PFSK-1 (cell line): ENCODE results near the gene SFPQ.
A peak's percentile ranks its signal among the peaks of the same experiment; 100 is the strongest.

ENCODE experiments used
- FOXP2 ChIP-seq: optimal IDR thresholded peaks from 2 replicates; pipeline ENCODE3; 2011; ENCODE audit warnings: borderline replicate concordance, control low read depth, inconsistent platforms; ENCODE audit not compliant: insufficient read depth; ENCODE audit errors: extremely low read length, extremely low read depth
- POLR2AphosphoS5 ChIP-seq: IDR thresholded peaks from 2 replicates; pipeline ENCODE4 v1.6.1; 2012; ENCODE audit warnings: low read depth, mild to moderate bottlenecking, control low read depth, low read length, moderate library complexity
- REST ChIP-seq, 2 experiments: IDR thresholded peaks; 2 replicates each; pipeline versions ENCODE4 v1.6.1 to v1.8.0; 2011 to 2012; ENCODE audit warnings: low read depth in 2 of 2, low read length in 2 of 2, control low read depth in 1 of 2, inconsistent platforms in 1 of 2, mild to moderate bottlenecking in 1 of 2, moderate library complexity in 1 of 2; ENCODE audit not compliant: insufficient read depth in 1 of 2
- SIN3A ChIP-seq: IDR thresholded peaks from 2 replicates; pipeline ENCODE4 v1.6.1; 2012; ENCODE audit warnings: mild to moderate bottlenecking, low read length, moderate library complexity, borderline replicate concordance; ENCODE audit not compliant: insufficient read depth
- TAF1 ChIP-seq: IDR thresholded peaks from 2 replicates; pipeline ENCODE4 v1.6.1; 2012; ENCODE audit warnings: low read length, control low read depth, borderline replicate concordance; ENCODE audit not compliant: insufficient read depth

The SFPQ gene

DNA sequence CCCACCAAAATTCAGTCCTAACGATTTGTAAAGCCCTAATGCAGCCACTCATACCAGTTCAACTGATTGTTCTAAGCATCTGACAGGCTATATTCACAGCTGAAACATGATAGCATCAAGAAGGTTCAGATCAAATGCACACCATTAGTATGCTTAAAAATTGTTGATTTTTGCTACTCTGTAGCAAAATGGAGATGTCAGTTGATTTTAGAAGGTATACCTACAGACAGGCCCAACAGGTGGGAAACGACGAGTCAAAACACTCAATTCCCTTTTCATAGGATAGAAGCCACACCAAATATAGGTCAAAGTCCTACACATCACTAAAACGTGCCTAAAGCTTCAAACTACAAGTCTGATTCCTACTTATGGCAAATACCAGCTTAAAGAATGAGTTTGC lies 6.7 kb downstream of the SFPQ start:
- TF ChIP-seq TAF1 (no peak), SIN3A (no peak), POLR2AphosphoS5 (no peak), FOXP2 (no peak), REST (IDR thresholded peaks at IDR 0.05; ENCODE audit: insufficient read depth in 1 of 2, low read depth in 2 of 2, low read length in 2 of 2) (no peak)

DNA sequence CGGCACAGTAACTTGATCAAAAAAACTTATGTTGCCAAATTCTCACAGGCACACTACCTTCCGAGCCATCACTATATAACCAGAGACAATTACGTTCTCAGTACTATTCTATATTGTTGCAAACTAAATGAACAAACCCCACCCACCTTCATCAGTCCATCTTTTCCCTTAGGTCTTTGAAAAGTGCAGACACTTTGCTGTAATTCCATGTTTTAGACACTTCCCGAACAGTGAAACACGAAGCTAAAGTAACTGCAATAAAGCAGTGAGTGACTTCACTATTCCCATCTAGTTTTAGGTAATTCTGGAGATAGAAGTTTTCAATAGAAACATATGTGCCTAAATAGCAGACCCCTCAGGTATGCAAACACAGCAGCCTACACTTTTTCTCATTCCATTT lies 7.7 kb downstream of the SFPQ start:
- no peak for TF ChIP-seq FOXP2
- no peak for TF ChIP-seq SIN3A
- TF ChIP-seq TAF1, result no peak
- TF ChIP-seq REST (IDR thresholded peaks at IDR 0.05; ENCODE audit: insufficient read depth in 1 of 2, low read depth in 2 of 2, low read length in 2 of 2), result no peak

GRCh38 chr1:35184495-35185199 lies 8.3 kb downstream of the SFPQ start:
- TF ChIP-seq REST (IDR thresholded peaks at IDR 0.05; ENCODE audit: insufficient read depth in 1 of 2, low read depth in 2 of 2, low read length in 2 of 2) (no peak), POLR2AphosphoS5 (0 out of 2 replicates have a peak, but pooled peaks have one; percentile 42), SIN3A (no peak)

GRCh38 chr1:35181790-35182455 lies 11.0 kb downstream of the SFPQ start:
- TF ChIP-seq TAF1, result no peak
- no peak for TF ChIP-seq REST (IDR thresholded peaks at IDR 0.05; ENCODE audit: insufficient read depth in 1 of 2, low read depth in 2 of 2, low read length in 2 of 2)
- peak; percentile 21; the same call in 1 of the 2 replicates for TF ChIP-seq POLR2AphosphoS5
- TF ChIP-seq FOXP2, result no peak
- no peak for TF ChIP-seq SIN3A
